ENCODE results near the gene SH2B2.

Gene SH2B2

DNA sequence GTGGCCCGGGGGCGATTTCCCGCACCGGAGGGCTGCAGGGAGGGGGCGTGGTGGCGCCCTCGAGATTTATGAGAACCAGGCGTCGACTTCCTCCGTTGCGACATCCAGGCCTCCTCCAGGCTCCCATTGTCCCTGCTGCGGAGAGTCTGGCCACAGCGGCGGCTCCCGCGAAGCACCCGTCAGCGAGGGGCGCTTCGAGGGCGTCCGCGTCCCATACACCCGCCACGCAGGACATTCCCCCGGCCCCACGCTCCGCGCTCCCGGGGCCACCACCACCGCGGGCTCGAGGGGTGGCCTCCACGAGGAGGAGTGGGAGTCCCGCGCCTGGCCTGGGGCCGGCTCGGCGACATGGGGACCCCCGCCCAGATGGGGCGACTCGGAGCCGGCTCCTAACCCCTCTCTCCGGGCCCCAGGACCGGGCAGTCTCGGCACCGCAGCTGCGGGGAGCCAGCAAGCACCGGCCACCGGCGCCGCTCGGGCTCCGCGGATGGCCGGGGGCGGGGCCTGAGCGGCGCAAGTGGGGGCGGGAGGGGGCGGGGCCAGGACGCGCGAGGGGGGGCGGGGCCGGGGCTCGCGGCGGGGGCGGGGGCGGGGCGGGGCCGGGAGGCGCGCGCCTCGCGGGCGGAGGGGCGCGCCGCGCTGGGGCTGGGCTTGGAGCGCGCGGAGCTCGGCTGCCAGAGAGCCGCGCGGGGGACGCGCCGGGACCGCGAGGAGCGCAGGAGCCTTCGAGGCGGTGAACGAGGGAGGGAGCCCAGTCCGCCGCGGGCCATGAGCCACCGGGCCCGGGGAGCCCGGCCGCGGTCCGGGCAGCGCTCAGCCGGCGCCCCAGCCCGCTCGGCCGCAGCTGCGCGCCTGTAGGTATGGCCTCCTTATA, at the start of gene SH2B2:
Gene SH2B2, plus strand, starts transcription at position 632 of the 874 bp plus-strand sequence. CDS start 13,683 bp downstream, outside the sequence.
- DNase-seq (ENCODE audit: low spot score), result no peak

GRCh38 chr7:102239206-102239820, 47.4 kb upstream of the SH2B2 start:
- DNase-seq (ENCODE audit: low spot score), result no peak

DNA sequence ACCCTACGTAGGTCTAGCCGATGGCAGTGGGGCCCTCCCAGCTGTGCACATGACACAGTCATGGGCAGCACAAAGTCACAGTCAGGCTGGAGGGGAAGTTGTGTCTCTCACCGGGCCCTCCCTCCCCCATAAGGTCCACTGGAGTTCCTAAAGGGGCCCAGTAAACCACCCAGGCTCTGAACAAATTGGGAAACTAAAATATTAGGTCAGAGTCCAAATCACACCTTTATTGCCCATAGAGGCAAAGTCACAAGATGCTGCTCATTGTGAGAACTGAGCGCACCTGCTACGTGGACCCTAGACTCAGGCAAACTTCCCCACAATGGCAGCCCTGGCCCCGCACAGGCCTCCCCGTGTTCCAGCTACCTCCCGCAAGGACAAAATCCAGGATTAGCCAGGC, 45.2 kb upstream of the SH2B2 start:
- no peak for DNase-seq (ENCODE audit: low spot score)

DNA sequence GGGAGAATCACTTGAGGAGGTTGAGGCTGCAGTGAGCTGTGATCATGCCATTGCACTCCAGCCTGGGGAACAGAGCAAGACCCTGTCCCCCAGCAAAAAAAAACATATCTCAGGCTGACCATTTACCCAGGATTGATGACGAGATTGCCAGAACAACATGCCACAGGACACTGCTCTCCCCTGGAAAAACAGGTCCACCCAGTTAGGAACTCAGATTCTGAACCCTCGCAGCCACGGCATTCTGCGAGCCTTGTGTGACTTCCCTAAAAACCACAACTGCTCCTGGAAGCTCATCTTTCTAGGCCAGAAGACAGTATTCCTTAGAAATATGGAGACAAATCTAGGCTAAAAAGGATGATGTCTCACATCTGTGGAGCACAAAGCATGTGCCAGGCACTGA, 42.1 kb upstream of the SH2B2 start:
- no peak for DNase-seq (ENCODE audit: low spot score)

DNA sequence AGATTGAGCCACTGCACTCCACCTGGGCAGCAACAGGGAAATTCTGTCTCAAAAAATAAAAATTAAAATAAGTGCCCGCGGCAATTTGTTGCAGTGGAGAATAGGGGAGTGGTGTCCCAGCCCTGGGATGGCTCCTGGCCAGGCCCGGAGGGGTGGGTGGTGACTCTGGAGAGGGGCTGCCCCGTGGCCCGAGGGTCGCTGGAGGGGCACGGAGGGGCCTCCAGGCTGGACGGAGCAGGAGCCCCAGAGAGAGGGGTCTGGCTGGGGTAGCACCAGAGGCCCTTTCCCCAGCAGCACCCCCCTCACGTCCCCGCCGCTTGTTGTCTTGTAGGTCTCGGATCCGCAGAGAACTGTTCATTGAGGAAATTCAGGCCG, 38.6 kb upstream of the SH2B2 start:
- DNase-seq (ENCODE audit: low spot score), result no peak

- no peak for DNase-seq (ENCODE audit: low spot score)
Measured at GRCh38 chr7:102248456-102249395, 37.9 kb upstream of the SH2B2 start.

GRCh38 chr7:102251531-102252365, 34.9 kb upstream of the SH2B2 start:
- no peak for DNase-seq (ENCODE audit: low spot score)

GRCh38 chr7:102252366-102252982, 34.2 kb upstream of the SH2B2 start:
- no peak for DNase-seq (ENCODE audit: low spot score)

GRCh38 chr7:102253066-102253972, 33.3 kb upstream of the SH2B2 start:
- no peak for DNase-seq (ENCODE audit: low spot score)

DNA sequence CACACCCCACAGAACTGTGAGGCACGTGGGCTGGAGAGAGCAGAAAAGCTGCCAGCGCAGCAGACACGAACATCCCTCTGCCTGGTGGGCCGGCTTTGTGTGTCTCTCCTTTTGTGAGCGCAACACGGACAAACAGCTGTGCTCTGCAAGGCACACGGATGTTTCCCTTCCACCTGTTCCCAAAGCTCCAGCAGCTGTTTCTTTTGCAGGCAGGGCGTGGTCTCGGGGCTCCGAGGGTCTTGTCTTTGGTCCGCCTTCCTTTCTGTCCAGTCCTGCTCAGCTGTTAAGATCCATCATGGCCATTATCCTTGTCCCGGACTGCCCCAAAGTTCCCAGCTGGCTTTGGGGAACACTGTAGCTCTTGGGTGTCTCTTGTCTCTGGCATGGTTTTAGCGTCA, 32.7 kb upstream of the SH2B2 start:
- no peak for DNase-seq (ENCODE audit: low spot score)

- DNase-seq (ENCODE audit: low spot score), result no peak
Measured at GRCh38 chr7:102254521-102254920, 32.1 kb upstream of the SH2B2 start.

DNA sequence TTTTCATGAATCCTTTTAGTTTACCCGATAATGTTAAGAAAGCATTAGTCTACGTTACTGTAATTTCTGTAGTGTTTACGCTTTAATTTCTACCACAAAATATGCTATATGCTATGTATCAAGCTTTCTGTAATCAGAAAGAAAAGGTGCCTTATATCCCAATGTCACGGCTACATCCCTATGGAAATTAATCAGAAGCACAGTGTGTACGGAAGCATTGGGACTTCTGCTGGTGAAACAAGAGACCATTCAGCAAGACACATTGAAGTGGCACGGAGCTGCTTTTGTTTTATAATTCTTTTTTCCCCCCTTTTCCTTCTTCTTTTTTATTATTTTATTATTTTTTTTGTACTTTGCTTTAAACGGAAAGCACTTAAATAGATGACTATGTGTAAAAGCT, 31.2 kb upstream of the SH2B2 start:
- DNase-seq (ENCODE audit: low spot score), result no peak

DNA sequence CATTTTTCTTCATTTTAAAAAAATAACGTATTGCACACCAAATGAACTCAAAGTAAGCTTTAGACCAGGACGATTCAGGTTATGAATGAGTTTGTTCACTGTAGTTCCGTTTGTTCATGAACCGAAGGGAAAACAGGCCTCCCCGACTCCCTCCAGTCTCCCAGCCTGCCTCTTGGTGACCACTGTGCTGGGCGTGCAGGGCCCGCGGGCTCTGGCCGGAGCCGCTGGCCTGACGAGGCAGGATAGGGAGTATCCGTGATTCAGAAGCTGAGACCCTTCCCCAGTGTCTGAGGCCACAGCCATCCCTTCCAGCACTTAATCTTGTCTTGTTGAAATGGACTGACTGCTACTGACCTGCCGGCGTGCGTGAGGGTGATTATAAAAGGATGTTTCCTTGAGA, 30.8 kb upstream of the SH2B2 start:
- DNase-seq (ENCODE audit: low spot score), result no peak

- no peak for DNase-seq (ENCODE audit: low spot score)
Measured at GRCh38 chr7:102258073-102258748, 28.5 kb upstream of the SH2B2 start.

DNA sequence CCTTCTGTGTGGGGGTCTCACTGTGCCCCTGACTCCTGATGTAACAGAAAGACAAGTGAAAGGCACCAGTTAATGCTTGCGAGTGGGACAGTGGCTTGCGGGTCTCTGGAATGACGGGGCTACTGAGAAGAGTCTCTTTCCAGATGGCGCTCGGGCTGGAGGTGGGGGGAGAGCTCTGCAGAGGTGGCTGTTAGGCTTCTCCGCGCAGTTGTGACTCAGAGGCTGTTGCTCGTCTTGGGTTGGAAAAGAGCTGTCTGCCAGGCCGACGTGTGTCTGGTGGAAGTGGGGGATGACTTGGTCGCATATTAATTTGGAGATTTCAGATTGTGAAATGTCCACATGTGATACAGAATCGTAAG, 27.9 kb upstream of the SH2B2 start:
- DNase-seq (ENCODE audit: low spot score), result no peak

- DNase-seq (ENCODE audit: low spot score), result no peak
Measured at GRCh38 chr7:102260856-102261255, 25.8 kb upstream of the SH2B2 start.

GRCh38 chr7:102261451-102261850, 25.2 kb upstream of the SH2B2 start:
- no peak for DNase-seq (ENCODE audit: low spot score)

DNA sequence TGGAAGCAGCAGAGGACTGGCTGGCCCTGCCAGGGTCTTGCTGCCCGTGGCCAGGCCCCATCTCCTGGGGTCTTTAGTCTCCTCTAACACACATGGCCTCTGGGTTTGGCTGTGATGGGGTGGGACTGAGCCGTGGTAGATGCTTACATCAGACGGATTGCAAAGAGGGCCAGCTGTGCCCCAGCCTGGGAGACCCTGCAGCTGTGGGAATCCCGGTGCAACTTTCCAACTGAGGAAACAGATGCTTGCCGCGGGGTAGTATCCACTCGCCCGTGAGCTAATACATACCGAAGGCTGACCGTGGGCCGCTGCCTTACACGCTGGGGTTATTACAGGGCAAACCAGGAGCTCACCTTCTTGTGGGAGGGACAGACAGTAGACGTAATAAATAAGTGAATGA, 24.1 kb upstream of the SH2B2 start:
- DNase-seq (ENCODE audit: low spot score), result no peak

GRCh38 chr7:102264367-102264891, 22.2 kb upstream of the SH2B2 start:
- no peak for DNase-seq (ENCODE audit: low spot score)

All from hematopoietic multipotent progenitor cell treated with erythropoietin and hydrocortisone succinate and interleukin-3 and kit ligand, for 17 days (in vitro differentiated cells).